HL-60/S4 treated with phorbol 12-myristate 13-acetate at 8.2 ng/mL for 4 days and 3 days (cell line): ENCODE results near the gene RASGRF2.

ENCODE experiments used
- in situ Hi-C: fragments of 300-500 bp; cut with MboI; formaldehyde crosslinking; loops from 2 replicates; pipeline ENCODE4 v1.15.0; 2022; ENCODE audit warnings: low sequenced_read_pairs

The RASGRF2 gene

GRCh38 chr5:80953587-80953986, 6.6 kb upstream of the RASGRF2 start:
- in situ Hi-C loops = no loop called here

DNA sequence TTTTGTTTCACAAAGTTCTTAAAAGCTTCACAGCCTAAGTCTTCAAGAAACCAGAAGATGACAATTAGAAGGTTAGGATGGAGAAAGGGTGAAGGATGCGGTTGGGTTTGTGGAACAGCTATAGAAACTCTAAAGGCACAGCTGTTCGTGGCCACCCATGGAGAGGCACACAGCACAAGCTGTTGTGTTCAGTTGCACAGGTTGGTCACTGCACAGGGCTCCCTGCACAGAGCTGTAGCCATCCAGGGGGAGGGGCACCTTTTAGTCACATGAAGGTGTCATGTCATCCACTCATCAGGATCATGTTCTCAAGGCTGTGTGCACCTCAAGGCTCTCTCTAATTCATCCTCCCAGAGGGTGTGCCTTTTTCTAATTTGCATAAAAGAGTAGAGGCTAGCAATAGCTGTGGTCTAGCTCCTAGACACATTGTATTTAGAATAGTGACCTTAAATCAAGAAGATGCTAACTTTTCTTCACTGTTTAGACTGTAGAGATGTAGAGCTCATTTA, 5.0 kb upstream of the RASGRF2 start:
- in situ Hi-C loops = no loop called here

DNA sequence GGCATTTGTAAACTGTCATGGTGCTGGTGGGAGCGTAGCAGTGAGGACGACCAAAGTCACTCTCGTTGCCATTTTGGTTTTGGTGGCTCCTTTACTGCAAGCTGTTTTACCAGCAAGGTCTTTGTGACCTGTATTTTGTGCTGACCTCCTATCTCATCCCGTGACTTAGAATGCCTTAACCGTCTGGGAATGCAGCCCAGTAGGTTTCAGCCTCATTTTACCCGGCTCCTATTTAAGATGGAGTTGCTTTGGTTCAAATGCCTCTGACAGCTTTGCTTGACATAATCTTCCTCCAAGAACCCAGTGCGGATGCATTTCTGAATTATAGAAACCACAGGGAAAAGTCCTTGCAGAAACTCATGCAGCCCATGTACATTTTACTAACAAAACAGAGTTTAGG, 3.9 kb upstream of the RASGRF2 start:
- in situ Hi-C loops = no loop called here

DNA sequence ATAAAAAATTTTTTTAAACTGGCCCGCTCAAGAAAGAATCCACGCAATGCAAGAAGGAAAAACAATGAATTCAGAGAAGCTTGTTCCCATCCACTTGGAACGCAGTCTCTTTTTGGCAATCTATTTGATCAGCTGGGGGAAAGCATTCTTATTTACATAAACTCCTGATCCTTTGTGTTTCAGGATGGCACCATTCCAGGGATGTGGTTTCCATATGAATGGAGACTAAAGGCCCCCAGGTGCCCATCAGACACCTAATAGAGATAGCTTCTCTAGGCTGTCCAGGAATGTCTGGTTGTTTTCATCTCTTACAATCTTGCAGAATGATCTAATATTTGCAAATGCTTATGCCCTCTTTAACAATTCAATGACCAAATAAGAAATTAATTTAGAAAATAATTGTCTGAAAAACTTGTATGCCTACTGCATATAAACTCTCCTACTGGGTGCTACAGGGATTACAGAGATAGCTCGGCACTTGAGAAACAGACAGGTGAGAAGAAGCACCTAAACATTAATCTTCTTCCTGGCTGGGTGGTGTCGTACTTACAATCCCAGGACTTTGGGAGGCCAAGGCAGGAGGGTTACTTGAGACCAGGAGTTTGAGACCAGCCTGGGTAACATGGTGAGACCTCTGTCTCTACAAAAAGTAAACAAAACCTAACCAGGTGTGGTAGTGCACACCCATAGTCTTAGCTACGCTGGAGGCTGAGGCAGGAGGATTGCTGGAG, 3.0 kb upstream of the RASGRF2 start:
- in situ Hi-C loops = no loop called here

GRCh38 chr5:80958616-80959015, 1.5 kb upstream of the RASGRF2 start:
- in situ Hi-C loops = no loop called here

- in situ Hi-C loops = no loop called here
Measured at GRCh38 chr5:80959138-80959537, 1.0 kb upstream of the RASGRF2 start.

- in situ Hi-C loops = no loop called here
Measured at GRCh38 chr5:80960531-80961375, 590 bp downstream of the RASGRF2 start.

- in situ Hi-C loops = no loop called here
Measured at GRCh38 chr5:80961376-80962281, 1.5 kb downstream of the RASGRF2 start.

GRCh38 chr5:80962630-80963520, 2.7 kb downstream of the RASGRF2 start:
- in situ Hi-C loops = no loop called here

DNA sequence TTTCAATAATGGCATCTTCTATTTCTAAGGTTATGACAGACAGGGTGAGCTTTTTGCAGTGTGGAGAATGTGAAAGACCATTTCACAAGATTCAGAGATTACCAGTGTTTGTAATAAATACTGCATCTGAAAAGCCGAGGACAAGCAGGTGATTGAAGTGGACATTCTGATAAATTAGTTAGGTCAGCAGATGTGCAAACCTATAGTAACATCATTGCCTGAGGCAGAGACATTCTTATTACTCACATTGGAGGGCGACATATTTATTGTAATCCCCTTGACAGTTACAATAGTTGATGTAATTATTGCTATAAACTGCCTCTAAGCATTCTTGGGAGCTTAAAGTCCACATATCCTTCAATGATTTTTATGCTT, 3.3 kb downstream of the RASGRF2 start:
- in situ Hi-C loops = no loop called here

DNA sequence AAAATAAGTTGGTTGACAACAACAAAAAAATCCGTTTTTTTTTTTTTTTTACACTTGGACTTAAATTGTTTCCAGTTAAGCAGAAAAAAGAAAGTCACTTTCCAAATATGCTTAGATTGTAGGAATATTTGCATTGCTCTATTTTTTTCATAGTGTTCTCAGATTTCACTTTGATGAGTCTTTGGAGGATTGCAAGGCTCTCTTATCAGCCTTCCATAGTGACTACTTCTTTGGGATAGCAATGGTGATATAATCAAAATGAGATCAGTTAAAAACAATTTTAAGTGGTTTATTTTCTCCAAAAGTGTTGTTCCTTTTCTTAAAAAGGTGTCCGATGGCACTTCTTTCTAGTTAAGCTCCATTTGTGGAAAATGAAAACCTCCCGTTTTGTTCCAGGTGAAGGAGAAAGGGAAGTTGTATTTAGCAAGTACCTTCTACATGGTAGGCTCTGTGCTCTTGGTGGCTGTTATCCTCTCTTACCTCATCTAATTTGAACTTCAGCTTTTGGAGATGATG, 3.9 kb downstream of the RASGRF2 start:
- in situ Hi-C loops = no loop called here

DNA sequence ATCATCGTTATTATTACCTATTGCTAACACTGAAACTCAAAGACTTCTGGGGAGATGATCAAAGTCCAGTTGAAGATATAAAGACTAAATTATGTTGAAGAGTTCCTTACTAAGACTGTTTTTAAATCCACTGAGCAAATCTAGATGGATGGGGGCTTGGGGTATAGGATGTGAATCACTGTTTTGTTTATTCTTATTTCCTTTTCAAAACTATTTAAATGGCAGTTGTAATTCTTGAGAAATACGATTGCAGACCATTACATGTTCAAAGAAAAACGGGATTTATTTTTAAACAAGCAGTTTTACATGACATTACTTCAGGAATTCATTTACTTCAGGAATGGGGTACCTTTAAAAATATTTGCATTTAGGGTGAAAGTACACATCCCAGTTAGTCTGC, 4.3 kb downstream of the RASGRF2 start:
- in situ Hi-C loops = no loop called here

DNA sequence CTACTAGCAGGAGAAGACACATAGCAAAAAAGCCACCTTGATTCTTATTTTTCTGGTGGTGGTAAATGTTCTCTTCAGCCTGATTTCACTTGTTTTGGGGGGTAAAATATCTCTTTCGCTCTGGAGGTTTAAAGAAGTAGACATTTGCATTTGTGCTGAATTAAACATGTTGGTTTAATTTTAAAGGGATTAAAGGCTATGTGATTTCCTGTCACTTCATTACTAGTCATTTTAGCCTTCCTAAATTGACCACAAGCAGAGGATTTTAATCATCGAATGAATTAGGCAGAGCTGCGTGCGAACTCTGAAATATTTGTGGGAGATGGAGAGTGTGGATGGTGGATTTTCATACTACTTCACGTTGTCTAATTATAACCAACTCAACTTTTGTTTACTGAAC, 4.8 kb downstream of the RASGRF2 start:
- in situ Hi-C loops = no loop called here

DNA sequence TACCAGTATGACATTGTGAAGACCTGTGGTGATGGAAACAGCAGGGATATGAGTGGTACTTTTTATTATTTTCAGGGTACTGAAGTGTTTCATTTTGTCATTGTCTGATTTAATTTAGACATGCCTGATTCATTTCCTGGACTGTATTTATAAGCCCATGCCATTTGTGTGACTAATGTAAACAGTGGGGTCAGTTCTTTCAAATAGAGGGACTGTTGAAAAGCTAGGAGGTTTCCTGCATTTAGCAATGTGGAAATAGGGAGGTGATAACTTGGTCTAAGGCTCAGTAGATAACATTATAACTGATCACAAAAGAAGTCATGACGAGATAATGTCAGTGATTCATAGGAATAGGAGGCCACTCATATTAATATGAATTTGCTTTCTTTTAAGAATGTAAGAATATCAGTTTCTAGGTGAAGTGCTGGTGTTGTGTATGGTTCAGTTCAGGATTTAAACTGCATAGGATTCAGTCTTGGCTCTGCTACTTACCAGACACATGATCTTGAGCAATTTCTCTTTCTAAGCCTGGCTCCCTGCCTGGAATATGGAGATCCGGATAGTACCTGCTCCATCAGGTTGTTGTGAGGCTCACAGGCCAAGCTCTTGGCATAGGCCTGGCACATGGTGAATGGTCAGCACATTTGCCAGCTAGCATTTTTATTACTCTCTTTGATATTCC, 7.5 kb downstream of the RASGRF2 start:
- in situ Hi-C loops = no loop called here

GRCh38 chr5:80973027-80973426, 12.9 kb downstream of the RASGRF2 start:
- in situ Hi-C loops = no loop called here

GRCh38 chr5:80975065-80975464, 14.9 kb downstream of the RASGRF2 start:
- in situ Hi-C loops = no loop called here

DNA sequence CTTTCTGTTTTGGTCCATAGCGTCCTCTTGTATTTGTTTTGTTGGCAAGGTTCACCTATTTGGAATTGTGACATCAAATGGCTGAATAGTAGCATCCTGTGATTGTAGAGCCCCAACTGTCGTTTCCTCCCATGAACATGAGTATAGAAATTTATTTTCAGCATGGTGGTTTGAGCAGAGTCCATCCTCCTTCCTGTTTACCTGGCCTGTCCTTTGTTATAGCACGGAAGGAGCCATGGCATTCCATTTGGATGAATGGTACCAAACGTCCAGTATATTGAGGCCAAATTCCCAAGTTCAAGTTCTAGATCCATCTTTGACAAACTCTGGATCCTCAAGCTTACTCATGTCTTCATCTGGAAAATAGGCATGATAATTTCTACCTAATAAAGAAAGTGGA, 16.8 kb downstream of the RASGRF2 start:
- in situ Hi-C loops = no loop called here

GRCh38 chr5:80977764-80978163, 17.6 kb downstream of the RASGRF2 start:
- in situ Hi-C loops = no loop called here

DNA sequence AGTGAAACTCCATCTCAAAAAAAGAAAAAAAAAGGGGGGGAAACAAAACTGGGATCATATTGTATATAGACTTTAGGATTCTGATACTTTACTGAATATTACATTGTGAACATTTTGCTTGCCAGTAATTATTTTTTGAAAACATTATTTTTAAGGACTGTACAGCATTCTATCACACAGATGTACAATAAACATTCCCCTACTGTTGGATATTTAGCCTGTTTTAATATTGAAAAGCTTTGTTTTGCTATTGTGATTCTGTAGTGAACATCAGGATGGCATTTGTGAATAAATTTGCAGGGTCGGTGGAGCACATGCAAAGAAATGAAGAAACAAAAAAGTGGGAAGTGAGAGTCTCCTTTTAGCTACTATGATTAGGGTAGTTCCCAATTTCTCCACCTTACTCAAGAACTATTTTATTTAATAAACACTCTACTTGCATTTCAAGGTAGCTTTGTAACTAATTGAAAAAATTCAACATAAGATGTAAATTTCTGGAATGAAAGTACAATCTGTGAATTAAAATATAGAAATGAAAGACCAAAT, 18.7 kb downstream of the RASGRF2 start:
- in situ Hi-C loops = no loop called here
